K562 treated with DMSO at 1 percent for 24 hours (cell line): ENCODE data around the gene NUP35. TPM values are rescaled to one million over a fixed set of nuclear protein-coding genes. Genes with fewer than 3 reads are reported as not detected.

Experiments
- total RNA-seq: library from RNA; unstranded; fragments of 300-600 nt; gene quantifications from 2 replicates; pipeline ENCODE4 v1.2.3, GENCODE V29; 2022; ENCODE audit warnings: low read depth; ENCODE audit not compliant: insufficient read depth

NUP35 gene
- 10.5 and 11.9 TPM in 2 replicates for total RNA-seq

DNA sequence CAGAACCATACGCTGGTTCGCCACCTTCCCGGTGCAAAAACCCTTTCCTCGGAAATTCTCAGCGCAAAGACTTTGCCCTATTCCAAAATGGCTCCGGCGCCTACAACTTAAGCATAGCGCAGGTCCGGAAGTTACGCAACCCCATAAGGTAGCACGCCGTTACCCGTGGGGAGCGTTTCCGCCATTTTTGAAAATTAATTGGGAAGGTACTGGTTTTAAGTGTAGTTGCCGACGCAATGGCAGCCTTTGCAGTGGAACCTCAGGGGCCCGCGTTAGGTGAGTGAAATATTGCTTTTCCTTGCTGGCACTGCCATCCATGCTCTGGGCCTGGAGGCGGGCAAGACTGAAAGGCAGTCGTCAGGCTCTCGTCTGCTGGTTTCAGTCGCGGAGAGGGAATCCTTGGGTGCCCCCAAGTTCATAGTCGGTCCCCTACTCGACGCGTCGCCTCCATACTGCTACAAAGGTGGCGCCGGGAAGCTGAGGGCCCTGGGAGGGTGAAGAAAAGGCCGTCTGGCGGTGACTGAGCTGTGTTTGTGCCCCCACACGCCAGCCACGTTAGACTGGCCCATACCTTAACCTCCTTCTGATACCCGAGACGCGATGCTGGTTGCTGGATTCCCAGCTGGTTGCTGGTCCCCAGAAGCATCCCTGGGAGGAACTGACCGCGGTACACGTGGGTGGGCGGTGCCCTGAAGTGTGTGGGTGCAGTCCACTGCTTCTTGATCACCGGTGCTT, at the start of gene NUP35:
TSS of gene NUP35 (plus strand) at position 222 of the 735 bp plus-strand sequence. CDS start at position 237, 15 bp downstream.

DNA sequence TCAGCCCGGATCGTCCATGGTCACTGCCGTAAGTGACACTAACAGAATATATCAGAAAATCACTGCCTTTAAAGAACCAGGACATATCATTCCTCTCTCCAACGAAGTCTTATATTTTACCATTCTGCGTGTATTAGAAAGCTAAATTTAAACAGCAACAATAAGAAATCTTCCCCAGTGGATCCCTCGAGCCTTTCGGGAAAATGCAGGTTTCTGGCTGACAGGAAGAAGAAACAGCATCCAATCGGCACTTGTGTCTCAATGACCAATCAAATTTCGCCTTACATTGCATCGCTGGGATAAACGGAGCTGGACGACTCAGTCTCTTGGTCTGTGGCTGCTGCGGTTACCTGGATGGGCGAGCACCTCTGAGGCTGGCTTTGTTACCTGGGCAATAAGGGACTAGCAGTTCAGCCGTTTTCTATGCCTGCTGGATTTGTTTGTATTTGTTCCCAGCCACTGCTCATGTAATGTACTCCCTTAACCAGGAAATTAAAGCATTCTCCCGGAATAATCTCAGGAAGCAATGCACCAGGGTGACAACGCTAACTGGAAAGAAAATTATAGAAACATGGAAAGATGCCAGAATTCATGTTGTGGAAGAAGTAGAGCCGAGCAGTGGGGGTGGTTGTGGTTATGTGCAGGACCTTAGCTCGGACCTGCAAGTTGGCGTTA, 45.6 kb upstream of the NUP35 start, which contains the start of gene DUSP19:
TSS of gene DUSP19 (plus strand) at position 284 of the 675 bp plus-strand sequence. CDS start at position 471, 187 bp downstream.

Other genes starting within 250 kb of the NUP35 start
- gene NCKAP1, start 86.0 kb upstream of the NUP35 start, total RNA-seq, result 56.1 and 73.7 TPM in 2 replicates
- 0.88 and 0.90 TPM in 2 replicates for gene DUSP19, start 45.7 kb upstream of the NUP35 start, total RNA-seq